HCT116 (cell line): ENCODE results near the gene UACA. TPM values are rescaled to one million over a fixed set of nuclear protein-coding genes. Genes with fewer than 3 reads are reported as not detected.

Experiments used
- ATAC-seq: fragments of 200-7000 bp; cut with Tn5 transposase; 2 replicates; pipeline ENCODE4 v1.9.1; 2020; ENCODE audit warnings: mild to moderate bottlenecking, moderate library complexity
- BruUV-seq: library from RNA; stranded (reverse); fragments of 400-500 nt; replicated peaks from 2 replicates; lab custom pipeline; 2021; lab: Mats Ljungman, UMichigan
- CTCF ChIA-PET: fragments of 300-600 bp; sonication (Branson Sonifier 250); formaldehyde crosslinking; loops from one replicate; lab custom pipeline; 2021; ENCODE audit warnings: antibody characterized with exemption; lab: Charles Lee
- POLR2A ChIA-PET: fragments of 300-600, 350-600 bp; sonication (Branson Sonifier 250); formaldehyde crosslinking; loops from one replicate; lab custom pipeline; 2021; ENCODE audit warnings: antibody characterized with exemption; lab: Charles Lee
- RAD21 ChIA-PET, 2 experiments: fragments of 300-600 bp; sonication (Branson Sonifier 250); formaldehyde crosslinking; loops; one replicate each; lab custom pipeline; 2023; ENCODE audit warnings: low total read pairs in 2 of 2; ENCODE audit not compliant: uncharacterized antibody in 2 of 2, unreplicated experiment in 2 of 2, low non-redundant PET in 1 of 2; lab: Charles Lee
- DNase-seq: peaks from one replicate; pipeline ENCODE4 v3.0.0-alpha.2; 2010; ENCODE audit warnings: low read depth, low spot score
- H2AFZ ChIP-seq: fragments of 200-600 bp; shearing (Covaris generic), sonication (generic); 2 replicates; pipeline ENCODE4 v1.6.1; 2017; ENCODE audit warnings: low read depth, mixed run types, mixed read lengths, antibody characterized with exemption, low read length; ENCODE audit not compliant: poor library complexity, severe bottlenecking
- H3K27ac ChIP-seq: 2 replicates; pipeline ENCODE4 v1.5.1; 2012; ENCODE audit warnings: low read depth, low read length
- H3K27me3 ChIP-seq: fragments of 200-600 bp; sonication (generic); 2 replicates; pipeline ENCODE4 v1.6.1; 2016; ENCODE audit warnings: mixed run types, low read length, mixed read lengths; ENCODE audit not compliant: insufficient read depth
- H3K36me3 ChIP-seq, 2 experiments: fragments of 200-500 bp in 1 of 2; fragments of 200-600 bp in 1 of 2; sonication (Bioruptor generic) in 1 of 2; sonication (generic) in 1 of 2; 2 replicates each; pipeline versions ENCODE4 v1.5.1 to v1.6.1; 2014 to 2016; ENCODE audit warnings: low read length in 2 of 2, inconsistent platforms in 1 of 2, mixed read lengths in 1 of 2, mixed run types in 1 of 2; ENCODE audit not compliant: insufficient read depth in 2 of 2, control insufficient read depth in 1 of 2
- H3K4me1 ChIP-seq, 2 experiments: fragments of 200-600 bp in 1 of 2; sonication (generic) in 1 of 2; 2 replicates each; pipeline versions ENCODE4 v1.5.1 to v1.6.1; 2012 to 2017; ENCODE audit warnings: low read length in 2 of 2, inconsistent platforms in 1 of 2, mild to moderate bottlenecking in 1 of 2, mixed read lengths in 1 of 2, mixed run types in 1 of 2, moderate library complexity in 1 of 2; ENCODE audit not compliant: insufficient read depth in 2 of 2, control insufficient read depth in 1 of 2
- H3K4me2 ChIP-seq: fragments of 200-600 bp; sonication (generic); 2 replicates; pipeline ENCODE4 v1.6.1; 2017; ENCODE audit warnings: mixed run types, low read length, mixed read lengths
- H3K4me3 ChIP-seq, 2 experiments: fragments of 200-600 bp in 1 of 2; sonication (generic) in 1 of 2; replicated peaks in 1 of 2; 2 replicates each; pipeline ENCODE4 v1.5.1; 2011 to 2016; ENCODE audit warnings: low read length in 2 of 2, control low read depth in 1 of 2, low read depth in 1 of 2, mild to moderate bottlenecking in 1 of 2, mixed read lengths in 1 of 2, mixed run types in 1 of 2
- H3K79me2 ChIP-seq: fragments of 200-600 bp; sonication (generic); 2 replicates; pipeline ENCODE4 v1.6.1; 2017; ENCODE audit warnings: mild to moderate bottlenecking, mixed run types, low read length, moderate library complexity, mixed read lengths; ENCODE audit not compliant: insufficient read depth
- H3K9ac ChIP-seq: fragments of 200-600 bp; sonication (generic); 2 replicates; pipeline ENCODE4 v1.6.1; 2016; ENCODE audit warnings: low read length, mixed read lengths
- H3K9me2 ChIP-seq: fragments of 200-600 bp; sonication (generic), shearing (Covaris generic); 2 replicates; pipeline ENCODE4 v1.6.1; 2017; ENCODE audit warnings: mixed run types, mild to moderate bottlenecking, moderate library complexity; ENCODE audit not compliant: insufficient read depth
- H3K9me3 ChIP-seq, 2 experiments: fragments of 200-500 bp in 1 of 2; fragments of 200-600 bp in 1 of 2; sonication (Bioruptor generic) in 1 of 2; sonication (generic) in 1 of 2; 2 replicates each; pipeline ENCODE4 v1.6.1; 2014 to 2017; ENCODE audit warnings: low read length in 2 of 2, mixed read lengths in 2 of 2, inconsistent platforms in 1 of 2, low read depth in 1 of 2, mild to moderate bottlenecking in 1 of 2, mixed run types in 1 of 2, moderate library complexity in 1 of 2; ENCODE audit not compliant: control insufficient read depth in 1 of 2, insufficient read depth in 1 of 2
- H4K20me1 ChIP-seq: fragments of 200-600 bp; sonication (generic), shearing (Covaris generic); 2 replicates; pipeline ENCODE4 v1.6.1; 2017; ENCODE audit warnings: mixed run types, mild to moderate bottlenecking, moderate library complexity; ENCODE audit not compliant: insufficient read depth
- ATF3 ChIP-seq: IDR thresholded peaks from 2 replicates; pipeline ENCODE4 v1.6.1; 2012
- CBX3 ChIP-seq: IDR thresholded peaks from 2 replicates; pipeline ENCODE4 v1.6.1; 2012; ENCODE audit warnings: low read depth
- CTCF ChIP-seq, 3 experiments: fragments of 200-600 bp in 1 of 3; sonication (generic) in 1 of 3; IDR thresholded peaks in 2 of 3; conservative IDR thresholded peaks in 1 of 3; 2 replicates each; pipeline ENCODE4 v1.5.1; 2012 to 2017; ENCODE audit warnings: low read depth in 2 of 3, low read length in 2 of 3, antibody characterized with exemption in 1 of 3, borderline replicate concordance in 1 of 3, control low read depth in 1 of 3, mild to moderate bottlenecking in 1 of 3, mixed read lengths in 1 of 3, mixed run types in 1 of 3, moderate library complexity in 1 of 3; ENCODE audit not compliant: insufficient read depth in 1 of 3
- ELF1 ChIP-seq: IDR thresholded peaks from 2 replicates; pipeline ENCODE4 v1.6.1; 2012; ENCODE audit warnings: low read depth, borderline replicate concordance
- EZH2 ChIP-seq: fragments of 200-600 bp; sonication (generic); IDR thresholded peaks from 2 replicates; pipeline ENCODE4 v1.6.1; 2017; ENCODE audit warnings: antibody characterized with exemption, mixed run types
- EZH2phosphoT487 ChIP-seq: fragments of 200-600 bp; IDR thresholded peaks from 2 replicates; pipeline ENCODE4 v1.6.1; 2018; ENCODE audit warnings: antibody characterized with exemption, borderline replicate concordance
- POLR2A ChIP-seq: IDR thresholded peaks from 2 replicates; pipeline ENCODE4 v1.7.0; 2011; ENCODE audit warnings: borderline replicate concordance; ENCODE audit not compliant: insufficient read depth, insufficient read length; ENCODE audit errors: extremely low read depth
- SIN3A ChIP-seq: IDR thresholded peaks from 2 replicates; pipeline ENCODE4 v1.6.1; 2012; ENCODE audit warnings: low read depth
- SRF ChIP-seq: IDR thresholded peaks from 2 replicates; pipeline ENCODE4 v1.6.1; 2012; ENCODE audit warnings: low read depth
- TCF7L2 ChIP-seq: IDR thresholded peaks from 2 replicates; pipeline ENCODE4 v1.7.0; 2011; ENCODE audit warnings: borderline replicate concordance, inconsistent platforms; ENCODE audit not compliant: insufficient read depth, insufficient read length; ENCODE audit errors: extremely low read depth
- YY1 ChIP-seq: IDR thresholded peaks from 2 replicates; pipeline ENCODE4 v1.6.1; 2011; ENCODE audit warnings: low read length, low read depth, moderate library complexity, mild to moderate bottlenecking; ENCODE audit not compliant: insufficient replicate concordance; ENCODE audit errors: extremely low read depth
- ZBTB33 ChIP-seq: IDR thresholded peaks from 2 replicates; pipeline ENCODE4 v1.6.1; 2011; ENCODE audit warnings: mild to moderate bottlenecking, low read length, moderate library complexity; ENCODE audit not compliant: insufficient replicate concordance; ENCODE audit errors: extremely low read depth
- ZFX ChIP-seq: fragments of 450-650 bp; IDR thresholded peaks from 2 replicates; pipeline ENCODE4 v1.6.1; 2017
- ZNF274 ChIP-seq: fragments of 200-500 bp; sonication (Bioruptor generic); IDR thresholded peaks from 2 replicates; pipeline ENCODE4 v1.6.1; 2014; ENCODE audit warnings: mild to moderate bottlenecking, low read depth, low read length, inconsistent platforms
- intact Hi-C: fragments of 100-400 bp; cut with micrococcal nuclease; formaldehyde crosslinking; loops from 2 replicates; pipeline ENCODE4 v1.10.0; 2022
- total RNA-seq: library from RNA; stranded (reverse); gene quantifications from one replicate; pipeline ENCODE4 v1.2.1, GENCODE V29; 2021; ENCODE audit not compliant: unreplicated experiment

UACA gene
- total RNA-seq, 1 experiment from 2014 or later: 47.4 TPM

GRCh38 chr15:70614221-70614620 lies 149.1 kb downstream of the UACA start:
- Histone ChIP-seq H3K36me3 (no peaks in the 10 kb centered on the region), H3K9me2 (no peaks in the 10 kb centered on the region), H3K27me3 (no peaks in the 10 kb centered on the region), H3K4me3 (no peak overlapping the region), H3K79me2 (no peaks in the 10 kb centered on the region), H3K4me2 (no peak overlapping the region), H3K4me1 (no peaks in the 10 kb centered on the region), H3K9ac (no peak overlapping the region), H2AFZ (no peak overlapping the region), H4K20me1 (no peaks in the 10 kb centered on the region), H3K27ac (no peak overlapping the region), H3K9me3 (no peaks in the 10 kb centered on the region)
- no TSS peak for BruUV-seq
- intact Hi-C loops: no loop called here
- ATAC-seq (no peak), DNase-seq (no peak)
- no peak for TF ChIP-seq CTCF (IDR thresholded peaks at IDR 0.05 in 2 of 3, conservative IDR thresholded peaks at IDR 0.05 in 1 of 3; ENCODE audit: borderline replicate concordance in 1 of 3, insufficient read depth in 1 of 3, low read depth in 2 of 3, low read length in 2 of 3)
- no peak for TF ChIP-seq SIN3A
- no peak for TF ChIP-seq EZH2phosphoT487
- TF ChIP-seq TCF7L2: no peak
- TF ChIP-seq ZNF274: no peak
- no peak for TF ChIP-seq ZBTB33
- no peak for TF ChIP-seq ZFX
- no peak for TF ChIP-seq YY1
- TF ChIP-seq ELF1: no peak
- TF ChIP-seq ATF3: no peak
- TF ChIP-seq CBX3: no peak
- no peak for TF ChIP-seq SRF
- TF ChIP-seq POLR2A: no peak
- TF ChIP-seq EZH2: no peak
- RAD21 ChIA-PET: no interaction called here
- POLR2A ChIA-PET: no interaction called here
- CTCF ChIA-PET: no interaction called here
